ENCODE data around the gene MMP27.

DNA sequence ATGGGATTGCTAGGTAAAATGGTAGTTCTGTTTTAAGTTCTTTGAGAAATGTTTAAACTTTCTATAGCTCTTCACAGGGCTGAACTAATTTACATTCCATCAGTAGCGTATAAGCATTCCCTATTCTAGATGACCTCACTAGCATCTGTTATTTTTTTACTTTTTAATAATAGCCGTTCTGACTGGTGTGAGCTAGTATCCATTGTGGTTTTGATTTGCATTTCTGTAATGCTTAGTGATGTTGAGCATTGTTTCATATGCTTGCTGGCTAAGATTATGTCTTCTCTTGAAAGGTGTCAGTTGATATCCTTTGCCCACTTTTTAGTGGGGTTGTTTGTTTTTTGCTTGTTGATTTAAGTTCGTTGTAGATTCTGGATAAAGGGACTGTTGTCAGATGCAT is 35.9 kb downstream of the MMP27 start:
- TF ChIP-seq CTCF (IDR thresholded peaks at IDR 0.05; ENCODE audit: low read depth, low read length, poor library complexity, severe bottlenecking): no peak
- TF ChIP-seq EZH2phosphoT487 (IDR thresholded peaks at IDR 0.05; ENCODE audit: borderline replicate concordance, low read length): no peak

All from DOHH2 (cell line).